VCaP (cell line): ENCODE measurements around the gene LMF1.

Experiments used
- H3K27ac ChIP-seq: fragments of 450-650 bp; 2 replicates; pipeline ENCODE4 v1.5.1; 2017
- TF ChIP-seq, protein P1 (sequence below): fragments of 450-650 bp; conservative IDR thresholded peaks from 2 replicates; pipeline ENCODE4 v1.5.1; 2017; ENCODE audit warnings: mild to moderate bottlenecking, moderate library complexity

LMF1 gene

GRCh38 chr16:938752-939151, 32.0 kb downstream of the LMF1 start:
- TF ChIP-seq, protein P1, sequence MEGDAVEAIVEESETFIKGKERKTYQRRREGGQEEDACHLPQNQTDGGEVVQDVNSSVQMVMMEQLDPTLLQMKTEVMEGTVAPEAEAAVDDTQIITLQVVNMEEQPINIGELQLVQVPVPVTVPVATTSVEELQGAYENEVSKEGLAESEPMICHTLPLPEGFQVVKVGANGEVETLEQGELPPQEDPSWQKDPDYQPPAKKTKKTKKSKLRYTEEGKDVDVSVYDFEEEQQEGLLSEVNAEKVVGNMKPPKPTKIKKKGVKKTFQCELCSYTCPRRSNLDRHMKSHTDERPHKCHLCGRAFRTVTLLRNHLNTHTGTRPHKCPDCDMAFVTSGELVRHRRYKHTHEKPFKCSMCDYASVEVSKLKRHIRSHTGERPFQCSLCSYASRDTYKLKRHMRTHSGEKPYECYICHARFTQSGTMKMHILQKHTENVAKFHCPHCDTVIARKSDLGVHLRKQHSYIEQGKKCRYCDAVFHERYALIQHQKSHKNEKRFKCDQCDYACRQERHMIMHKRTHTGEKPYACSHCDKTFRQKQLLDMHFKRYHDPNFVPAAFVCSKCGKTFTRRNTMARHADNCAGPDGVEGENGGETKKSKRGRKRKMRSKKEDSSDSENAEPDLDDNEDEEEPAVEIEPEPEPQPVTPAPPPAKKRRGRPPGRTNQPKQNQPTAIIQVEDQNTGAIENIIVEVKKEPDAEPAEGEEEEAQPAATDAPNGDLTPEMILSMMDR, result no peak

DNA sequence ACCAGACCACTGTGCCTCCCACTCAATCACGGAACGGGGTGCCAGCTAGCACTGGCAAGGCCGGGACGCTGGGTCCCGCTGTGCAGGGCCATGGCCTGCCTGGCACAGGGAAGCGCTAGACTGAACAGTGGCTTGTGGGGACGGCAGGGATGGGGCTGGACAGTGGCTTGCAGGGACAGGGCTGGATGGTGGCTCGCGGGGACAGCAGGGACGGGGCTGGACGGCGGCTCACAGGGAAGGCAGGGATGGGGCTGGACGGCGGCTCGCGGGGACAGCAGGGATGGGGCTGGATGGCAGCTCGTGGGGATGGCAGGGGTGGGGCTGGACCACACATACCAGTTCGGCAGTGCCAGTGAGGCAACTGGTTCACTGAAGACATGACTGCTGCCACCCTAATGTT, 32.6 kb downstream of the LMF1 start:
- TF ChIP-seq, protein P1, result no peak
- H3K27ac ChIP-seq, result no peak overlapping the region

More at GRCh38 chr16:938752-939151, 32.0 kb downstream of the LMF1 start:
- no peak overlapping the region for H3K27ac ChIP-seq

DNA sequence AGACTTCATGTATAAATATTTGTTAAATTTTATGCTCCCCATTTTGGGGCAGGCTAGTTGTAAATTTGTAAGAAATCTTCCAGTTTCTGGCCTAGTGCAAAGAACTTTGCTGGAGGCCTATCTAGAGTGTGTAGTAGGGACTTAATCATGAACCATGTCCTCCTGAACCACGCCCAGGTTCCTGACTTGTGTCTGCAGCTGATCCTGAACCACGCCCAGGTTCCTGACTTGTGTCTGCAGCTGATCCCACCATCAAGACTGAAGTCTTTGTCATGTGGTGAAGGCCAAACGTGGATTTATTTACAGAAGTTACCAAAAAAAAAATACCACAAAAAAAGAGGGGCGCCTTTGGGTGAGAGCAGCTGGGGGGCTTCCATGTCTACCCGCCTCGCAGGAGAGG, 33.1 kb downstream of the LMF1 start:
- H3K27ac ChIP-seq, result no peak overlapping the region

GRCh38 chr16:937311-937710, 33.5 kb downstream of the LMF1 start:
- no peak overlapping the region for H3K27ac ChIP-seq
- TF ChIP-seq, protein P1, result no peak

More for the DNA sequence above, 33.1 kb downstream of the LMF1 start:
- TF ChIP-seq, protein P1, result no peak

DNA sequence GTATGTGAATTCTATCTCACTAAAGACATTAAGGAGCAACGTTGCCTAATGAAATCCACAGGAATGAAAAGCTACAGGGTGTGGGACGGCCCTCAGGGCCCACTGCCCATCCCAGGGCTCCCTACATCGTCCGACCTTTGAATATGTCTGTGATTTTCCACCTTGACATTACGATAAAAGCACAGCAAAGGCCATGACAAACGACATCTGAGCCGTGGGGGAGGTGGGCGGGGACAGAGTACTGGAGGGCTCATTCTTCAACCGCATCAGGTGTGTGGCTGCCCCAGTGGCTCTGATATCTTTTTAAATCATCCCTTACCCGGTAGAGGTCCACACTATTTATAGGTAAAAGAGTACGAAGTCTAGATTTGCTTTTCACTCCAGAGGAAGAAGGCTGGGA, 35.1 kb downstream of the LMF1 start:
- no peak overlapping the region for H3K27ac ChIP-seq
- TF ChIP-seq, protein P1, result no peak

DNA sequence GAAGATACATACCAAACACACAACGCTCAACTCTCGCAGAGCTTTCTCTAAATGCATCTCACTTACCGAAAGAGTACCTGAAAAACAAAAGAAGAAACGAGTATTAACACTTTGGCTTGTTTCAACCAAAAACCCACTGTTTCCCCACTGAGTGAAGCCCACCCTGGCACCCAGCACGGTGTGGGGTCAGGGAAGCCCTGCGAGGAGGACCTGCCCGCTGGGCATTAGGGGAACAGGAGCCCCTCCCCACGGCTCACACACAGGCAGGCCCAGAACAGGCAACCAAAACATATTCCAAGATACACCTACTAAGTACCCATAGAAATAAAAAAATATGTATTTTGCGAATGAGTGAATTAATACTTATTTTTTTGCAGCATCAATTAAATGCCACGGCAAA, 36.6 kb downstream of the LMF1 start:
- no peak overlapping the region for H3K27ac ChIP-seq
- TF ChIP-seq, protein P1, result no peak

DNA sequence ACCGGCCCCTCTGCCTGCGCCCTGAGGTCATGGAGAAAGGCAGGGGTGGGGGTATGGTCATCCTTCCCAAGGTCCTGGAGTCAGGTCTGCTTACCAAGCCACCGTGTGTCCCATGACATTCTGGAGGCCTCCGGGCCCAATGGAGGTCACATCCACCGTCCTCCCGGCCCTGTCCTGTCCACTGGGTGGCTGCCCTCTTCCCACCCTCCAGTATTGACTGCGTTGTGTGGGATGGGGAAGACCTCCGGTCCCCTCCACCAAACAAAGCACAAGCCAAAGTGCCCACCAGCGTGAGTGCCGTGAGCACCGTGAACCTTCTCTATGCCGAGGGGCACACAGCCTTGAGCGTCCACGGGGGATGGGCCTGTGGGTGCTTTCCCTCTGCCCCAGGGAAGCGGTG, 37.2 kb downstream of the LMF1 start:
- H3K27ac ChIP-seq, result no peak overlapping the region
- TF ChIP-seq, protein P1, result no peak
